IMR-90 (cell line): ENCODE data around the gene BOD1L2. TPM values are rescaled to one million over a fixed set of nuclear protein-coding genes. Genes with fewer than 3 reads are reported as not detected.

Experiments
- ATAC-seq: fragments of 200-7000 bp; cut with Tn5 transposase; 2 replicates; pipeline ENCODE4 v1.9.1; 2020; ENCODE audit warnings: low read depth, mild to moderate bottlenecking, moderate library complexity
- BruUV-seq: library from RNA; stranded (reverse); fragments of 400-500 nt; replicated peaks from 2 replicates; lab custom pipeline; 2021; lab: Mats Ljungman, UMichigan
- CTCF ChIA-PET: fragments of 300-600 bp; formaldehyde crosslinking; extraction: SDS; loops from one replicate; lab custom pipeline; 2021; ENCODE audit warnings: antibody characterized with exemption; lab: Yijun Ruan, JAX
- POLR2A ChIA-PET: fragments of 300-600 bp; sonication (Branson Sonifier 250); formaldehyde crosslinking; loops from one replicate; lab custom pipeline; 2022; ENCODE audit warnings: antibody characterized with exemption; ENCODE audit not compliant: unreplicated experiment; lab: Charles Lee
- DNase-seq: peaks from one replicate; pipeline ENCODE4 v3.0.0; 2013
- H2AFZ ChIP-seq: replicated peaks from 2 replicates; pipeline ENCODE3; 2013; ENCODE audit warnings: low read length, mild to moderate bottlenecking; ENCODE audit not compliant: poor library complexity
- H2AK5ac ChIP-seq: 2 replicates; pipeline ENCODE4 v1.6.1; 2013; ENCODE audit warnings: low read depth, low read length, inconsistent platforms
- H2AK9ac ChIP-seq: replicated peaks from 2 replicates; pipeline ENCODE3; 2013; ENCODE audit warnings: mild to moderate bottlenecking, low read depth, low read length, moderate library complexity; ENCODE audit not compliant: poor library complexity
- H2BK120ac ChIP-seq: 2 replicates; pipeline ENCODE4 v1.6.1; 2013; ENCODE audit warnings: low read depth, low read length, inconsistent platforms
- H2BK15ac ChIP-seq: 3 replicates; pipeline ENCODE4 v1.6.1; 2013; ENCODE audit warnings: low read depth, low read length, inconsistent platforms
- H2BK20ac ChIP-seq: 2 replicates; pipeline ENCODE4 v1.6.1; 2013; ENCODE audit warnings: low read depth, mild to moderate bottlenecking, inconsistent platforms, low read length, moderate library complexity
- H2BK5ac ChIP-seq: 2 replicates; pipeline ENCODE4 v1.6.1; 2013; ENCODE audit warnings: mild to moderate bottlenecking, low read depth, low read length, inconsistent platforms; ENCODE audit not compliant: poor library complexity, severe bottlenecking
- H3K14ac ChIP-seq: replicated peaks from 2 replicates; pipeline ENCODE4 v1.6.1; 2013; ENCODE audit warnings: low read depth, low read length, inconsistent platforms
- H3K18ac ChIP-seq: 2 replicates; pipeline ENCODE4 v1.6.1; 2013; ENCODE audit warnings: low read depth, low read length, control low read depth
- H3K23ac ChIP-seq: 2 replicates; pipeline ENCODE4 v1.6.1; 2013; ENCODE audit warnings: low read depth, low read length, inconsistent platforms
- H3K27ac ChIP-seq: 2 replicates; pipeline ENCODE4 v1.5.1; 2013; ENCODE audit warnings: mild to moderate bottlenecking, control low read depth, low read length; ENCODE audit not compliant: insufficient read depth
- H3K27me3 ChIP-seq: 2 replicates; pipeline ENCODE4 v1.6.1; 2013; ENCODE audit warnings: low read length; ENCODE audit not compliant: control insufficient read depth, insufficient read depth
- H3K36me3 ChIP-seq: 2 replicates; pipeline ENCODE4 v1.6.1; 2013; ENCODE audit warnings: low read length, mixed read lengths; ENCODE audit not compliant: control insufficient read depth, insufficient read depth
- H3K4ac ChIP-seq: 2 replicates; pipeline ENCODE4 v1.6.1; 2013; ENCODE audit warnings: low read depth, low read length, inconsistent platforms
- H3K4me1 ChIP-seq: 2 replicates; pipeline ENCODE4 v1.6.1; 2013; ENCODE audit warnings: low read length, mixed read lengths; ENCODE audit not compliant: control insufficient read depth, insufficient read depth
- H3K4me2 ChIP-seq: 2 replicates; pipeline ENCODE4 v1.6.1; 2013; ENCODE audit warnings: low read depth, mild to moderate bottlenecking, control low read depth, low read length, moderate library complexity
- H3K4me3 ChIP-seq: 2 replicates; pipeline ENCODE4 v1.5.1; 2013; ENCODE audit warnings: low read depth, mild to moderate bottlenecking, control low read depth, low read length, moderate library complexity; ENCODE audit not compliant: insufficient read depth
- H3K56ac ChIP-seq: 2 replicates; pipeline ENCODE4 v1.6.1; 2013; ENCODE audit warnings: low read length, inconsistent platforms; ENCODE audit not compliant: insufficient read depth; ENCODE audit errors: extremely low read depth
- H3K79me1 ChIP-seq, 2 experiments: 2 replicates each; pipeline ENCODE4 v1.6.1; 2013; ENCODE audit warnings: low read length in 2 of 2, inconsistent platforms in 1 of 2, low read depth in 1 of 2
- H3K9ac ChIP-seq: 2 replicates; pipeline ENCODE4 v1.6.1; 2013; ENCODE audit warnings: low read depth, low read length, control low read depth
- H3K9me1 ChIP-seq: 2 replicates; pipeline ENCODE4 v1.6.1; 2013; ENCODE audit warnings: low read length, inconsistent platforms; ENCODE audit not compliant: insufficient read depth
- H3K9me3 ChIP-seq: 2 replicates; pipeline ENCODE4 v1.6.1; 2013; ENCODE audit warnings: low read length; ENCODE audit not compliant: control insufficient read depth, insufficient read depth
- H4K20me1 ChIP-seq: 2 replicates; pipeline ENCODE4 v1.6.1; 2013; ENCODE audit warnings: low read length, inconsistent platforms; ENCODE audit not compliant: insufficient read depth
- H4K5ac ChIP-seq: 2 replicates; pipeline ENCODE4 v1.6.1; 2013; ENCODE audit warnings: mild to moderate bottlenecking, low read depth, low read length, control low read depth
- H4K8ac ChIP-seq, 2 experiments: 2 replicates each; pipeline ENCODE4 v1.6.1; 2013; ENCODE audit warnings: low read depth in 2 of 2, low read length in 2 of 2, control low read depth in 1 of 2, inconsistent platforms in 1 of 2
- H4K91ac ChIP-seq: 2 replicates; pipeline ENCODE4 v1.6.1; 2013; ENCODE audit warnings: low read depth, low read length, inconsistent platforms; ENCODE audit not compliant: insufficient read depth
- CEBPB ChIP-seq: IDR thresholded peaks from 2 replicates; pipeline ENCODE4 v1.6.1; 2012; ENCODE audit warnings: low read depth, low read length, improper control_type of control experiment
- ELK1 ChIP-seq: fragments of 150-350 bp; IDR thresholded peaks from 2 replicates; pipeline ENCODE4 v1.6.1; 2016; ENCODE audit warnings: low read depth, mild to moderate bottlenecking, low read length, moderate library complexity, borderline replicate concordance
- FOS ChIP-seq: fragments of 150-350 bp; IDR thresholded peaks from 2 replicates; pipeline ENCODE4 v1.6.1; 2016; ENCODE audit warnings: low read depth, low read length
- MAFK ChIP-seq: IDR thresholded peaks from 2 replicates; pipeline ENCODE4 v1.6.1; 2012; ENCODE audit warnings: low read depth, low read length, improper control_type of control experiment
- MAZ ChIP-seq: IDR thresholded peaks from 2 replicates; pipeline ENCODE4 v1.6.1; 2012; ENCODE audit warnings: low read depth, mild to moderate bottlenecking, low read length, improper control_type of control experiment, moderate library complexity, borderline replicate concordance
- NFE2L2 ChIP-seq: fragments of 150-350 bp; IDR thresholded peaks from 2 replicates; pipeline ENCODE4 v1.6.1; 2016; ENCODE audit warnings: low read depth, mild to moderate bottlenecking, low read length
- RAD21 ChIP-seq: IDR thresholded peaks from 2 replicates; pipeline ENCODE4 v1.6.1; 2012; ENCODE audit warnings: low read length, improper control_type of control experiment
- WGBS, 2 experiments: methylation state at CpG; one replicate each; pipeline versions ENCODE4 v1.1.5 to v1.1.7; 2013; ENCODE audit warnings: missing lambda C conversion rate in 2 of 2; ENCODE audit not compliant: insufficient read length in 1 of 2; ENCODE audit errors: extremely low coverage in 2 of 2; 5-methylcytosine and 5-hydroxymethylcytosine counted together
- dilution Hi-C: fragments of 300-500 bp; cut with HindIII; formaldehyde crosslinking; loops from one replicate; pipeline ENCODE4 v1.14.3; 2018; ENCODE audit warnings: low sequenced_read_pairs; ENCODE audit not compliant: unreplicated experiment
- in situ Hi-C: fragments of 300-500 bp; cut with MboI; formaldehyde crosslinking; loops from 3 replicates; pipeline ENCODE4 v1.14.3; 2019; ENCODE audit warnings: low sequenced_read_pairs, inconsistent platforms, mixed read lengths
- intact Hi-C: fragments of 100-400 bp; cut with micrococcal nuclease; formaldehyde crosslinking; loops from 2 replicates; pipeline ENCODE4 v1.10.0; 2022
- polyA plus RNA-seq, 3 experiments: library from polyadenylated mRNA; depleted of rRNA; stranded (reverse); fragments of >200 nt; gene quantifications; 2 replicates each; pipeline ENCODE4 v1.2.3, GENCODE V29; 2012; ENCODE audit warnings: low replicate concordance in 1 of 3
- total RNA-seq: library from RNA; depleted of rRNA; stranded (reverse); fragments of >200 nt; gene quantifications from 2 replicates; pipeline ENCODE4 v1.2.3, GENCODE V29; 2012

BOD1L2 gene
- total and polyA plus RNA-seq, 2 of the 4 experiments (the other 2 are of a cell fraction), result not detected

GRCh38 chr18:57149531-57149930 is 2.6 kb downstream of the BOD1L2 start:
- Histone ChIP-seq H3K23ac (no peak overlapping the region), H3K4me1 (no peaks in the 10 kb centered on the region), H2AFZ (no peak overlapping the region), H3K36me3 (no peaks in the 10 kb centered on the region), H2BK15ac (no peak overlapping the region), H3K4me2 (no peak overlapping the region), H2BK20ac (no peak overlapping the region), H3K4me3 (no peak overlapping the region), H3K9me1 (no peaks in the 10 kb centered on the region), H3K9me3 (no peaks in the 10 kb centered on the region), H4K8ac (no peak overlapping the region), H3K56ac (no peak overlapping the region), H3K18ac (no peak overlapping the region), H3K79me1 (no peaks in the 10 kb centered on the region), H4K91ac (no peak overlapping the region), H4K20me1 (no peaks in the 10 kb centered on the region), H2AK5ac (no peak overlapping the region), H2BK5ac (no peak overlapping the region), H4K5ac (no peak overlapping the region), H3K27me3 (no peaks in the 10 kb centered on the region), H2BK120ac (no peak overlapping the region), H3K9ac (no peak overlapping the region), H3K14ac (no peak overlapping the region), H3K4ac (no peak overlapping the region), H2AK9ac (no peak overlapping the region), H3K27ac (no peak overlapping the region)
- ChIA-PET POLR2A (no interaction called here), CTCF (interaction anchor here (0.7 kb wide), 1 partner anchor 14 kb away, joined by 3 read pairs; no protein-coding TSS in a partner anchor)
- intact Hi-C loops, result no loop called here
- 0% methylated on average over 1 of the region's 4 CpGs; no CpG with 5 or more reads in 1 of the 2 experiments for WGBS, 2 experiments
- DNase-seq (no peak), ATAC-seq (no peak)
- BruUV-seq, result no TSS peak
- dilution Hi-C loops, result no loop called here
- no peak for TF ChIP-seq ELK1
- no peak for TF ChIP-seq CEBPB
- TF ChIP-seq FOS, result no peak
- TF ChIP-seq RAD21, result no peak
- TF ChIP-seq MAZ, result no peak
- TF ChIP-seq MAFK, result no peak
- no peak for TF ChIP-seq NFE2L2
- in situ Hi-C loops, result no loop called here
